H1 (cell line): ENCODE results near the gene ZNF593. TPM values are rescaled to one million over a fixed set of nuclear protein-coding genes. Genes with fewer than 3 reads are reported as not detected.
A peak's percentile ranks its signal among the peaks of the same experiment; 100 is the strongest.

Source experiments
- CTCF ChIA-PET: fragments of 300-600 bp; sonication (Branson Sonifier 250); formaldehyde crosslinking; loops from one replicate; lab custom pipeline; 2021; ENCODE audit not compliant: partially characterized antibody; lab: Charles Lee
- POLR2A ChIA-PET: fragments of 300-600 bp; sonication (Branson Sonifier 250); formaldehyde crosslinking; loops from one replicate; lab custom pipeline; 2021; ENCODE audit warnings: inconsistent platforms; ENCODE audit not compliant: partially characterized antibody; lab: Charles Lee
- DNase-seq, 2 experiments: peaks; one replicate each; pipeline versions ENCODE4 v3.0.0 to v3.0.0-alpha.2; 2010 to 2022; ENCODE audit warnings: low spot score in 2 of 2, low read depth in 1 of 2, mixed read lengths in 1 of 2
- FAIRE-seq: peaks from 2 replicates; lab custom pipeline; 2011; peaks lifted over from hg19 to GRCh38; lab: Jason Lieb, UNC
- H2AFZ ChIP-seq: 2 replicates; pipeline ENCODE4 v1.8.1; 2012; ENCODE audit warnings: low read length, inconsistent platforms
- H2AK5ac ChIP-seq: 2 replicates; pipeline ENCODE4 v1.6.1; 2013; ENCODE audit warnings: low read depth, low read length
- H2BK120ac ChIP-seq: replicated peaks from 2 replicates; pipeline ENCODE3; 2013; ENCODE audit warnings: low read depth, low read length, inconsistent platforms
- H2BK12ac ChIP-seq: 2 replicates; pipeline ENCODE4 v1.6.1; 2013; ENCODE audit warnings: low read depth, low read length
- H2BK15ac ChIP-seq: 2 replicates; pipeline ENCODE4 v1.6.1; 2013; ENCODE audit warnings: low read length
- H2BK20ac ChIP-seq: 2 replicates; pipeline ENCODE4 v1.6.1; 2013; ENCODE audit warnings: low read length
- H2BK5ac ChIP-seq: 2 replicates; pipeline ENCODE4 v1.6.1; 2013; ENCODE audit warnings: low read depth, low read length
- H3K14ac ChIP-seq: 2 replicates; pipeline ENCODE4 v1.6.1; 2013; ENCODE audit warnings: inconsistent platforms; ENCODE audit not compliant: insufficient read length
- H3K18ac ChIP-seq: 2 replicates; pipeline ENCODE4 v1.6.1; 2013; ENCODE audit warnings: low read length; ENCODE audit errors: extremely low read depth
- H3K23ac ChIP-seq: 2 replicates; pipeline ENCODE4 v1.6.1; 2013; ENCODE audit warnings: inconsistent platforms; ENCODE audit not compliant: insufficient read length
- H3K23me2 ChIP-seq: 2 replicates; pipeline ENCODE4 v1.6.1; 2013; ENCODE audit warnings: low read depth, low read length
- H3K27ac ChIP-seq: 2 replicates; pipeline ENCODE4 v1.6.1; 2011; ENCODE audit warnings: low read depth, low read length, inconsistent platforms
- H3K27me3 ChIP-seq, 4 experiments: replicated peaks in 1 of 4; 1 replicate in 1 of 4; 2 replicates in 3 of 4; pipeline versions ENCODE4 v1.6.1 to v1.8.1; 2011 to 2013; ENCODE audit warnings: low read length in 3 of 4, mild to moderate bottlenecking in 3 of 4, inconsistent platforms in 2 of 4, mixed read lengths in 2 of 4, moderate library complexity in 1 of 4; ENCODE audit not compliant: control insufficient read depth in 3 of 4, insufficient read depth in 3 of 4; ENCODE audit errors: extremely low read depth in 1 of 4
- H3K36me3 ChIP-seq, 4 experiments: 2 replicates each; pipeline versions ENCODE4 v1.6.1 to v1.8.1; 2011 to 2013; ENCODE audit warnings: mild to moderate bottlenecking in 4 of 4, low read length in 3 of 4, moderate library complexity in 2 of 4, control low read depth in 1 of 4, inconsistent platforms in 1 of 4; ENCODE audit not compliant: insufficient read depth in 4 of 4, control insufficient read depth in 2 of 4
- H3K4ac ChIP-seq: replicated peaks from 2 replicates; pipeline ENCODE3; 2013; ENCODE audit warnings: low read length, low read depth, mixed read lengths, inconsistent platforms; ENCODE audit not compliant: insufficient read length
- H3K4me1 ChIP-seq, 4 experiments: replicated peaks in 1 of 4; 1 replicate in 1 of 4; 2 replicates in 3 of 4; pipeline versions ENCODE4 v1.6.1 to v1.8.1; 2011 to 2013; ENCODE audit warnings: low read length in 3 of 4, inconsistent platforms in 2 of 4, mixed read lengths in 1 of 4; ENCODE audit not compliant: insufficient read depth in 4 of 4, control insufficient read depth in 3 of 4
- H3K4me2 ChIP-seq, 2 experiments: 2 replicates each; pipeline versions ENCODE4 v1.6.1 to v1.8.1; 2011 to 2013; ENCODE audit warnings: low read depth in 2 of 2, low read length in 2 of 2, control low read depth in 1 of 2, inconsistent platforms in 1 of 2, mild to moderate bottlenecking in 1 of 2; ENCODE audit not compliant: insufficient read depth in 1 of 2
- H3K4me3 ChIP-seq, 4 experiments: fragments of 200-600, 300-600 bp in 1 of 4; sonication (generic), shearing (Covaris generic), sonication (Bioruptor Twin) in 1 of 4; 2 replicates each; pipeline versions ENCODE4 v1.5.1 to v1.8.1; 2011 to 2016; ENCODE audit warnings: low read length in 4 of 4, low read depth in 3 of 4, control low read depth in 2 of 4, inconsistent platforms in 2 of 4, mild to moderate bottlenecking in 2 of 4, mixed read lengths in 1 of 4, moderate library complexity in 1 of 4; ENCODE audit not compliant: insufficient read depth in 2 of 4; ENCODE audit errors: extremely low read depth in 1 of 4
- H3K56ac ChIP-seq: replicated peaks from 2 replicates; pipeline ENCODE3; 2013; ENCODE audit warnings: low read depth, mild to moderate bottlenecking, mixed read lengths, low read length, inconsistent platforms; ENCODE audit not compliant: insufficient read length
- H3K79me1 ChIP-seq: 2 replicates; pipeline ENCODE4 v1.6.1; 2013; ENCODE audit warnings: low read depth, low read length, control low read depth
- H3K79me2 ChIP-seq, 2 experiments: 2 replicates each; pipeline versions ENCODE4 v1.6.1 to v1.8.1; 2012 to 2013; ENCODE audit warnings: low read length in 2 of 2, mild to moderate bottlenecking in 2 of 2, inconsistent platforms in 1 of 2; ENCODE audit not compliant: insufficient read depth in 2 of 2, control insufficient read depth in 1 of 2
- H3K9ac ChIP-seq, 4 experiments: replicated peaks in 1 of 4; 1 replicate in 1 of 4; 2 replicates in 3 of 4; pipeline versions ENCODE4 v1.6.1 to v1.8.1; 2011 to 2013; ENCODE audit warnings: low read depth in 3 of 4, low read length in 3 of 4, control low read depth in 2 of 4, mild to moderate bottlenecking in 2 of 4, moderate library complexity in 2 of 4, inconsistent platforms in 1 of 4; ENCODE audit errors: extremely low read depth in 1 of 4
- H3K9me3 ChIP-seq, 2 experiments: 2 replicates each; pipeline versions ENCODE4 v1.6.1 to v1.8.1; 2012 to 2013; ENCODE audit warnings: mild to moderate bottlenecking in 2 of 2, moderate library complexity in 2 of 2, control low read depth in 1 of 2, inconsistent platforms in 1 of 2, low read depth in 1 of 2, low read length in 1 of 2, mixed read lengths in 1 of 2; ENCODE audit not compliant: insufficient read depth in 2 of 2
- H4K20me1 ChIP-seq, 2 experiments: replicated peaks in 1 of 2; 2 replicates each; pipeline versions ENCODE3 to v1.8.1; 2011 to 2013; ENCODE audit warnings: inconsistent platforms in 2 of 2, low read length in 2 of 2, mild to moderate bottlenecking in 1 of 2; ENCODE audit not compliant: insufficient read depth in 2 of 2, control insufficient read depth in 1 of 2
- H4K5ac ChIP-seq: 2 replicates; pipeline ENCODE4 v1.6.1; 2013; ENCODE audit warnings: low read length, low read depth, mixed read lengths, inconsistent platforms; ENCODE audit not compliant: insufficient read length
- H4K8ac ChIP-seq: 2 replicates; pipeline ENCODE4 v1.8.0; 2013; ENCODE audit warnings: mild to moderate bottlenecking, moderate library complexity, low read length, inconsistent platforms; ENCODE audit not compliant: insufficient read depth; ENCODE audit errors: extremely low read depth
- H4K91ac ChIP-seq: replicated peaks from 2 replicates; pipeline ENCODE3; 2013; ENCODE audit warnings: low read length, mixed read lengths, inconsistent platforms; ENCODE audit not compliant: insufficient read length
- CEBPB ChIP-seq: IDR thresholded peaks from 2 replicates; pipeline ENCODE4 v1.6.1; 2012; ENCODE audit warnings: low read depth, low read length
- E2F6 ChIP-seq: IDR thresholded peaks from 2 replicates; pipeline ENCODE4 v1.6.1; 2012; ENCODE audit warnings: inconsistent platforms
- EZH2 ChIP-seq: fragments of 200-600 bp; sonication (generic); IDR thresholded peaks from 2 replicates; pipeline ENCODE4 v1.7.1; 2012; ENCODE audit warnings: low read depth, mild to moderate bottlenecking, moderate library complexity, low read length, inconsistent platforms; ENCODE audit not compliant: severe bottlenecking
- GABPA ChIP-seq: IDR thresholded peaks from 2 replicates; pipeline ENCODE4 v1.6.1; 2011; ENCODE audit warnings: mild to moderate bottlenecking, low read length, moderate library complexity, borderline replicate concordance; ENCODE audit not compliant: insufficient read depth
- GTF2F1 ChIP-seq: IDR thresholded peaks from 2 replicates; pipeline ENCODE4 v1.6.1; 2012; ENCODE audit warnings: low read depth, low read length, improper control_type of control experiment, borderline replicate concordance
- JUND ChIP-seq: IDR thresholded peaks from 2 replicates; pipeline ENCODE4 v1.6.1; 2011; ENCODE audit warnings: mild to moderate bottlenecking, improper control_type of control experiment, low read length
- NRF1 ChIP-seq: IDR thresholded peaks from 2 replicates; pipeline ENCODE4 v1.6.1; 2011; ENCODE audit warnings: mild to moderate bottlenecking, low read depth, low read length, improper control_type of control experiment
- PHF8 ChIP-seq: fragments of 200-600 bp; sonication (generic); conservative IDR thresholded peaks from 2 replicates; pipeline ENCODE4 v1.7.1; 2012; ENCODE audit warnings: low read depth, mild to moderate bottlenecking, inconsistent platforms, low read length, moderate library complexity
- TAF7 ChIP-seq: optimal IDR thresholded peaks from 2 replicates; pipeline ENCODE3; 2011; ENCODE audit warnings: low read depth, mild to moderate bottlenecking, inconsistent platforms, low read length, moderate library complexity, borderline replicate concordance
- WGBS, 2 experiments: shearing (Covaris generic) in 1 of 2; methylation state at CpG; one replicate each; pipeline versions ENCODE4 v1.1.6 to v1.1.7; 2013 to 2015; ENCODE audit warnings: low lambda C conversion rate in 2 of 2, mixed read lengths in 2 of 2, inconsistent platforms in 1 of 2, low coverage in 1 of 2, missing lambda C conversion rate in 1 of 2; ENCODE audit not compliant: insufficient replicate concordance in 2 of 2, insufficient coverage in 1 of 2, insufficient read length in 1 of 2; ENCODE audit errors: extremely low coverage in 1 of 2, missing lambda C conversion rate in 1 of 2; 5-methylcytosine and 5-hydroxymethylcytosine counted together
- polyA plus RNA-seq, 7 experiments: library from polyadenylated mRNA; depleted of rRNA in 3 of 7; stranded (reverse) in 5 of 7; unstranded in 2 of 7; fragments of >200 nt in 5 of 7; fragments of 200-250 nt in 2 of 7; gene quantifications; 1 replicate in 5 of 7; 2 replicates in 1 of 7; 4 replicates in 1 of 7; pipeline versions ENCODE4 v1.2.1 to v1.2.3, GENCODE V29; 2011 to 2013; ENCODE audit warnings: missing spikeins in 2 of 7, mixed read lengths in 2 of 7
- total RNA-seq: library from RNA; stranded (reverse); fragmentation: NEBNext Ultra II Directional; extraction: Animal tissue kit (Norgen Biotek cat#: 25700); gene quantifications from 2 replicates; pipeline ENCODE4 v1.2.1, GENCODE V29; 2021

Gene ZNF593
- total and polyA plus RNA-seq, 2 of the 8 experiments (the other 6 are each of a cell fraction or from before 2014, with no cell fraction given): 38.2 to 68.0 TPM

GRCh38 chr1:26138974-26139558, 30.6 kb upstream of the ZNF593 start:
- Histone ChIP-seq H3K4ac (no peak overlapping the region), H3K79me2 (no peaks in the 10 kb centered on the region), H3K9me3 (no peaks in the 10 kb centered on the region), H2AFZ (no peak overlapping the region; the same call in 1 of the 2 replicates), H3K18ac (no peak overlapping the region), H4K20me1 (no peaks in the 10 kb centered on the region), H4K5ac (no peak overlapping the region), H3K9ac (no peak overlapping the region), H3K56ac (no peak overlapping the region), H3K27ac (no peak overlapping the region), H2BK20ac (no peak overlapping the region), H2BK5ac (no peak overlapping the region), H2AK5ac (no peak overlapping the region), H3K4me2 (no peak overlapping the region), H2BK15ac (no peak overlapping the region), H2BK12ac (no peak overlapping the region), H3K36me3 (no peaks in the 10 kb centered on the region), H3K79me1 (no peaks in the 10 kb centered on the region), H3K27me3 (no peaks in the 10 kb centered on the region), H3K4me1 (no peaks in the 10 kb centered on the region), H3K4me3 (no peak overlapping the region), H3K23me2 (no peaks in the 10 kb centered on the region), H4K8ac (no peak overlapping the region), H3K14ac (no peak overlapping the region), H3K23ac (no peak overlapping the region), H4K91ac (no peak overlapping the region), H2BK120ac (no peak overlapping the region)
- WGBS, 2 experiments: 84% methylated on average over 3 of the region's 3 CpGs; no CpG with 5 or more reads in 1 of the 2 experiments
- CTCF ChIA-PET: interaction anchor here (0.6 to 11.2 kb wide), 10 partner anchors 10 to 285 kb away, joined by 3 to 154 read pairs (median 4); partner anchors contain the start of gene CATSPER4
- DNase-seq (peak in 1 of 2 experiments; percentile 14), FAIRE-seq (peak; percentile 58)
- POLR2A ChIA-PET: interaction anchor here (0.9 to 1.2 kb wide), 3 partner anchors 27 to 34 kb away, joined by 3 read pairs; no protein-coding TSS in a partner anchor
- TF ChIP-seq NRF1: no peak
- TF ChIP-seq GTF2F1: no peak
- no peak for TF ChIP-seq JUND
- TF ChIP-seq CEBPB: no peak
- no peak for TF ChIP-seq TAF7
- no peak for TF ChIP-seq PHF8
- TF ChIP-seq E2F6: no peak
- TF ChIP-seq EZH2: no peak
- TF ChIP-seq GABPA: no peak
